Ovary (tissue), 9 donors: Measurements from ENCODE around the gene KMT2A. TPM values are rescaled to one million over a fixed set of nuclear protein-coding genes. Genes with fewer than 3 reads are reported as not detected.
"Not testable (repeated sequence)": the region's sequence is repeated elsewhere in the genome, so short reads cannot be mapped to it uniquely, and the experiment has no call there.

Source experiments
- DNase-seq, 5 donors: peaks; one replicate each; pipeline ENCODE4 v3.0.0-alpha.2; 2019 to 2020
- H3K27ac ChIP-seq, 2 donors: fragments of 200-600 bp; one replicate each; pipeline versions ENCODE4 v1.5.1 to v1.8.0; 2019 to 2022
- H3K27me3 ChIP-seq: fragments of 200-600 bp; one replicate; pipeline ENCODE4 v1.8.0; 2022
- H3K36me3 ChIP-seq: fragments of 200-600 bp; sonication (generic); one replicate; pipeline ENCODE4 v1.5.1; 2019
- H3K4me1 ChIP-seq: one replicate; pipeline ENCODE4 v1.8.1; 2013; ENCODE audit warnings: mild to moderate bottlenecking, moderate library complexity; ENCODE audit not compliant: insufficient read depth
- H3K4me3 ChIP-seq: fragments of 200-600 bp; sonication (generic); one replicate; pipeline ENCODE4 v1.5.1; 2017
- H3K9me3 ChIP-seq, 2 donors: fragments of 200-600 bp in 1 of 2; sonication (generic) in 1 of 2; one replicate each; pipeline versions ENCODE4 v1.5.1 to v1.8.1; 2013 to 2019; ENCODE audit warnings: mild to moderate bottlenecking in 1 of 2, moderate library complexity in 1 of 2
- CTCF ChIP-seq, 3 donors: fragments of 450-650 bp in 2 of 3; fragments of 200-600 bp in 1 of 3; IDR thresholded peaks; one replicate each; pipeline versions ENCODE4 v1.5.1 to v1.8.0; 2016 to 2022; ENCODE audit warnings: antibody characterized with exemption in 3 of 3, mild to moderate bottlenecking in 1 of 3
- EP300 ChIP-seq: sonication (generic); formaldehyde crosslinking; IDR thresholded peaks from one replicate; pipeline ENCODE4 v1.6.1; 2017; ENCODE audit warnings: antibody characterized with exemption
- POLR2A ChIP-seq: fragments of 450-650 bp; IDR thresholded peaks from one replicate; pipeline ENCODE4 v1.6.1; 2017; ENCODE audit warnings: antibody characterized with exemption, mild to moderate bottlenecking, moderate library complexity
- WGBS, 3 donors: extraction: QIAGEN DNeasy Blood & Tissue Kit in 1 of 3; methylation state at CpG; one replicate each; pipeline versions ENCODE4 v1.1.5 to v1.1.7; 2013 to 2017; 5-methylcytosine and 5-hydroxymethylcytosine counted together
- intact Hi-C, 4 donors: fragments of 100-400 bp; cut with DNase I; formaldehyde crosslinking; loops; one replicate each; pipeline versions ENCODE4 v1.11.0 to v1.15.1; 2022 to 2023
- polyA plus RNA-seq, 2 donors: library from polyadenylated mRNA; stranded (reverse); fragments of 200-250 nt in 1 of 2; fragments of 350-450 nt in 1 of 2; fragmentation: Illumina TruSeq in 1 of 2; extraction: RNeasy Lipid Tissue Mini Kit (QIAGEN cat#74804) in 1 of 2; gene quantifications; one replicate each; pipeline ENCODE4 v1.2.3, GENCODE V29; 2013 to 2014
- total RNA-seq, 7 donors: library from RNA; depleted of rRNA in 2 of 7; stranded (reverse); fragments of >200 nt in 2 of 7; fragmentation: NEBNext Ultra II Directional in 3 of 7; extraction: Animal tissue kit (Norgen Biotek cat#: 25700) in 3 of 7; gene quantifications; one replicate each; pipeline versions ENCODE4 v1.1.0 to v1.2.4, GENCODE V29; 2016 to 2023
- donor health status: DM: no; HTN: no; CAD: no; lungs with moderate emphysema.
- donor health status: DM: no; HTN: no; CAD: no.
- donor health status: Bipolar disorder and iron deficiency.
- donor health status: DM: yes; HTN: yes; CAD: no.
- donor health status: DM: no; HTN: no; CAD: no.
- donor health status: DM: yes; HTN: yes; CAD: no.

KMT2A gene
- total and polyA plus RNA-seq, 9 donors: 25.8 to 107 (median 74.7) TPM

GRCh38 chr11:118448294-118448693, 12.0 kb downstream of the KMT2A start:
- Histone ChIP-seq H3K4me3 (no peak overlapping the region), H3K4me1 (no peaks in the 10 kb centered on the region), H3K27me3 (no peaks in the 10 kb centered on the region), H3K36me3 (no peaks in the 10 kb centered on the region), H3K9me3 (no peaks in the 10 kb centered on the region), H3K27ac (no peak overlapping the region)
- intact Hi-C loops: no loop called here
- no peak for DNase-seq
- TF ChIP-seq POLR2A (no peak), EP300 (no peak), CTCF (IDR thresholded peaks at IDR 0.05) (no peak)

GRCh38 chr11:118449316-118449918, 13.1 kb downstream of the KMT2A start:
- Histone ChIP-seq H3K36me3 (no peaks in the 10 kb centered on the region), H3K9me3 (no peaks in the 10 kb centered on the region), H3K27me3 (no peaks in the 10 kb centered on the region), H3K4me1 (peaks cover 1% of the 10 kb centered on the region), H3K4me3 (no peak overlapping the region), H3K27ac (no peak overlapping the region)
- intact Hi-C loops: no loop called here
- no peak for DNase-seq
- TF ChIP-seq CTCF (IDR thresholded peaks at IDR 0.05) (no peak), EP300 (no peak), POLR2A (no peak)
- 73 to 94% (median 93%) methylated on average over 4 of the region's 4 CpGs for WGBS, 3 donors

GRCh38 chr11:118450451-118450850, 14.2 kb downstream of the KMT2A start:
- H3K36me3 ChIP-seq: no peaks in the 10 kb centered on the region
- H3K4me3 ChIP-seq: no peak overlapping the region
- no peaks in the 10 kb centered on the region for H3K27me3 ChIP-seq
- TF ChIP-seq CTCF (IDR thresholded peaks at IDR 0.05) (no peak), EP300 (no peak), POLR2A (no peak)
- intact Hi-C loops: no loop called here
- H3K9me3 ChIP-seq: no peaks in the 10 kb centered on the region
- WGBS, 3 donors: 96 to 99% (median 96%) methylated on average over 1 of the region's 1 CpG
- peaks cover 1% of the 10 kb centered on the region for H3K4me1 ChIP-seq
- no peak for DNase-seq
- H3K27ac ChIP-seq: no peak overlapping the region

GRCh38 chr11:118462178-118462577, 25.9 kb downstream of the KMT2A start:
- no peaks in the 10 kb centered on the region for H3K36me3 ChIP-seq
- WGBS, 3 donors: 60 to 79% (median 71%) methylated on average over 2 of the region's 2 CpGs
- TF ChIP-seq EP300 (no peak), POLR2A (no peak), CTCF (IDR thresholded peaks at IDR 0.05) (no peak)

GRCh38 chr11:118468968-118469367, 32.7 kb downstream of the KMT2A start:
- not testable (repeated sequence) for H3K36me3 ChIP-seq, H3K27me3 ChIP-seq, H3K9me3 ChIP-seq, DNase-seq, H3K4me3 ChIP-seq, H3K4me1 ChIP-seq, H3K27ac ChIP-seq
- intact Hi-C loops: loop anchor here in 1 of 4 donors (5.0 kb wide), 1 partner anchor 202 kb away; no protein-coding TSS in a partner anchor
- 98 to 100% (median 100%) methylated on average over 2 of the region's 2 CpGs for WGBS, 3 donors

More at GRCh38 chr11:118462178-118462577, 25.9 kb downstream of the KMT2A start:
- H3K27me3 ChIP-seq: no peaks in the 10 kb centered on the region
- H3K27ac ChIP-seq: no peak overlapping the region
- no peak for DNase-seq
- H3K9me3 ChIP-seq: no peaks in the 10 kb centered on the region
- H3K4me3 ChIP-seq: no peak overlapping the region
- intact Hi-C loops: no loop called here
- H3K4me1 ChIP-seq: peaks cover 2% of the 10 kb centered on the region
